DMS153 (cell line): ENCODE results near the gene ACKR2.

Experiments
- DNase-seq: peaks from one replicate; lab custom pipeline; 2025; lab: John Stamatoyannopoulos, UW

ACKR2 gene

GRCh38 chr3:42829628-42830436 lies 20.6 kb downstream of the ACKR2 start:
- DNase-seq = no peak

- DNase-seq = no peak
These were observed 21.4 kb downstream of the ACKR2 start for GRCh38 chr3:42830437-42831320.

GRCh38 chr3:42831321-42831713 lies 22.1 kb downstream of the ACKR2 start:
- DNase-seq = peak; percentile 28

GRCh38 chr3:42836150-42837123 lies 27.2 kb downstream of the ACKR2 start:
- no peak for DNase-seq

GRCh38 chr3:42838571-42838970 lies 29.3 kb downstream of the ACKR2 start:
- no peak for DNase-seq

- DNase-seq = no peak
These were observed 30.4 kb downstream of the ACKR2 start for GRCh38 chr3:42839616-42840015.

GRCh38 chr3:42841332-42841731 lies 32.1 kb downstream of the ACKR2 start:
- DNase-seq = no peak

- DNase-seq = no peak
These were observed 34.6 kb downstream of the ACKR2 start for GRCh38 chr3:42843713-42844411.

- DNase-seq = no peak
These were observed 35.1 kb downstream of the ACKR2 start for GRCh38 chr3:42844412-42844713.

- DNase-seq = no peak
These were observed 35.6 kb downstream of the ACKR2 start for GRCh38 chr3:42844815-42845214.

- DNase-seq = no peak
These were observed 37.7 kb downstream of the ACKR2 start for GRCh38 chr3:42846685-42847522.

- DNase-seq = no peak
These were observed 38.5 kb downstream of the ACKR2 start for GRCh38 chr3:42847731-42848130.

GRCh38 chr3:42849017-42849416 lies 39.8 kb downstream of the ACKR2 start:
- no peak for DNase-seq

GRCh38 chr3:42850263-42850662 lies 41.0 kb downstream of the ACKR2 start:
- DNase-seq = no peak

- no peak for DNase-seq
These were observed 42.1 kb downstream of the ACKR2 start for GRCh38 chr3:42851228-42851834.

- DNase-seq = no peak
These were observed 43.2 kb downstream of the ACKR2 start for GRCh38 chr3:42852441-42852840.

GRCh38 chr3:42853056-42853455 lies 43.8 kb downstream of the ACKR2 start:
- no peak for DNase-seq

- DNase-seq = peak; percentile 69
These were observed 44.6 kb downstream of the ACKR2 start for GRCh38 chr3:42853739-42854302.

GRCh38 chr3:42855219-42855546 lies 45.9 kb downstream of the ACKR2 start:
- DNase-seq = no peak
